DMS79 treated with DMSO at 0.1 percent for 48 hours (cell line): Measurements from ENCODE around the gene NFE2L3.
A peak's percentile ranks its signal among the peaks of the same experiment; 100 is the strongest.
"Not testable (repeated sequence)": the region's sequence is repeated elsewhere in the genome, so short reads cannot be mapped to it uniquely, and the experiment has no call there.

Experiments used
- DNase-seq: peaks from one replicate; lab custom pipeline; 2025; lab: John Stamatoyannopoulos, UW

The NFE2L3 gene

GRCh38 chr7:26147646-26148306 lies 4.2 kb upstream of the NFE2L3 start:
- DNase-seq: not testable (repeated sequence)

- not testable (repeated sequence) for DNase-seq
Observed at GRCh38 chr7:26148307-26148700, 3.7 kb upstream of the NFE2L3 start.

GRCh38 chr7:26149391-26149977 lies 2.5 kb upstream of the NFE2L3 start:
- no peak for DNase-seq

- no peak for DNase-seq
Observed at GRCh38 chr7:26151096-26151495, 902 bp upstream of the NFE2L3 start.

- DNase-seq: no peak
Observed at GRCh38 chr7:26151650-26151952, 397 bp upstream of the NFE2L3 start.

GRCh38 chr7:26152782-26153240 lies 813 bp downstream of the NFE2L3 start:
- DNase-seq: peak; percentile 52

GRCh38 chr7:26153241-26153822 lies 1.3 kb downstream of the NFE2L3 start:
- peak; percentile 52 for DNase-seq

- DNase-seq: no peak
Observed at GRCh38 chr7:26153823-26154783, 2.1 kb downstream of the NFE2L3 start.

- peak; percentile 73 for DNase-seq
Observed at GRCh38 chr7:26155531-26156375, 3.8 kb downstream of the NFE2L3 start.

- DNase-seq: peak; percentile 40
Observed at GRCh38 chr7:26156451-26157420, 4.7 kb downstream of the NFE2L3 start.

GRCh38 chr7:26157520-26158105 lies 5.6 kb downstream of the NFE2L3 start:
- no peak for DNase-seq

GRCh38 chr7:26159243-26159642 lies 7.2 kb downstream of the NFE2L3 start:
- no peak for DNase-seq

GRCh38 chr7:26160896-26161295 lies 8.9 kb downstream of the NFE2L3 start:
- DNase-seq: no peak

GRCh38 chr7:26162431-26162830 lies 10.4 kb downstream of the NFE2L3 start:
- no peak for DNase-seq

GRCh38 chr7:26163804-26164203 lies 11.8 kb downstream of the NFE2L3 start:
- not testable (repeated sequence) for DNase-seq

- no peak for DNase-seq
Observed at GRCh38 chr7:26165950-26166683, 14.1 kb downstream of the NFE2L3 start.

GRCh38 chr7:26166684-26167266 lies 14.8 kb downstream of the NFE2L3 start:
- no peak for DNase-seq

GRCh38 chr7:26167303-26167934 lies 15.4 kb downstream of the NFE2L3 start:
- DNase-seq: no peak
